ENCODE data around the gene CD40.

Gene CD40

DNA sequence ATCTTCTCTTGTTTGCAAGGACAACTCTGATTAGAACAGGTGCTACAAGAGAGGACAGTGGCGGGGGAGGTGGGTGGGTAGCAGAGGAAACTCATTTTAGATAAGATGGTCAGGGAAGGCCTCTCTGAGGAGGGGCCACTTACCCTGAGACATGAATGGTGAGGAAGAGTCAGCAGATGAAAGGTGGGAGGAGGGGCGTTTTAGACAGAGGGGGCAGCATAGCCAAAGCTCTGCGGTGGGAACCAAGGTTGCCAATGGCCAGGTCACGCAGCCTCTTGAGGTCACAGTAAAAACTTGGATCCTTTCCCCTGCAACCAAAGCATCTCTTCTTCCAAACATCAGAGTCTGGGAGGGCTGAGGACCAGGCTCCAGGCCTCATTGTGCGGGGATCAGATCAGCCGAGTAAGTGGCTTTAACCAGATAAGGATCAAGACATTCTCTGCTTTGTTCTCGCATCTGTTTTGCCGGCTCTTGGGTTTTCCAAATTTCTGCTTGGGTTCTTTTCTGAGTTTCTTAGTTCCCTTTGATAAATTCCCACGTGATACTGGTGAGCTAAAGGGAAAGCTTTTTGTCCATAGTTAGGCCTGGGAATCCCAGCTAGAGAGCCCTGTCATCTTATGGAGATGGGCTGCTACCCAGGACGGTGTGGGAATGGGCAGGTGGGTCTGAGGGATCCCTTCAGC lies 5.5 kb upstream of the CD40 start:
- TF ChIP-seq SIN3A (IDR thresholded peaks at IDR 0.05; ENCODE audit: borderline replicate concordance, insufficient read depth, low read length) (no peak), FOXP2 (optimal IDR thresholded peaks at IDR 0.05; ENCODE audit: borderline replicate concordance, extremely low read depth, extremely low read length, insufficient read depth) (no peak), REST (IDR thresholded peaks at IDR 0.05; ENCODE audit: insufficient read depth in 1 of 2, low read depth in 2 of 2, low read length in 2 of 2) (no peak), TAF1 (IDR thresholded peaks at IDR 0.05; ENCODE audit: borderline replicate concordance, insufficient read depth, low read length) (no peak), POLR2AphosphoS5 (IDR thresholded peaks at IDR 0.05; ENCODE audit: low read depth, low read length) (no peak)

DNA sequence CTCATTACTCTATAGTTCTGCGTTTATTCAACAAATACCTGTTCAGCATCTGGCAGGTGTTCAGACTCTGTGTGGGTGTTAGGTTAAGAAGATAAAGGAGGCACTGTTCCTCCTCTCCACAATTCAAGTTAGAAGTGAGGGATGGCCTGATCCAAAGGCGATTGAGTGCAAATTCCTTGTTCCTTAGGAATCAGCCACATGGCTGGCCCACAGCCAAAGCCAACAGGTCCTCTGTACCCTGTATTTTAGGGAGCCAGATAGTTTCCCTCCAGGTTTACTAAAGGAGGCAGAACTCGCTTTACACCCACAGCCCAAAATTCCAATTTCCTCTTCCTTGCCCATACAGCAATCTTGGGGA lies 5.0 kb upstream of the CD40 start:
- TF ChIP-seq REST (IDR thresholded peaks at IDR 0.05; ENCODE audit: insufficient read depth in 1 of 2, low read depth in 2 of 2, low read length in 2 of 2) (no peak), TAF1 (IDR thresholded peaks at IDR 0.05; ENCODE audit: borderline replicate concordance, insufficient read depth, low read length) (no peak), FOXP2 (optimal IDR thresholded peaks at IDR 0.05; ENCODE audit: borderline replicate concordance, extremely low read depth, extremely low read length, insufficient read depth) (no peak), SIN3A (IDR thresholded peaks at IDR 0.05; ENCODE audit: borderline replicate concordance, insufficient read depth, low read length) (no peak), POLR2AphosphoS5 (IDR thresholded peaks at IDR 0.05; ENCODE audit: low read depth, low read length) (no peak)

GRCh38 chr20:46114449-46114848 lies 3.7 kb upstream of the CD40 start:
- TF ChIP-seq POLR2AphosphoS5 (IDR thresholded peaks at IDR 0.05; ENCODE audit: low read depth, low read length) = no peak
- no peak for TF ChIP-seq SIN3A (IDR thresholded peaks at IDR 0.05; ENCODE audit: borderline replicate concordance, insufficient read depth, low read length)
- no peak for TF ChIP-seq REST (IDR thresholded peaks at IDR 0.05; ENCODE audit: insufficient read depth in 1 of 2, low read depth in 2 of 2, low read length in 2 of 2)
- no peak for TF ChIP-seq TAF1 (IDR thresholded peaks at IDR 0.05; ENCODE audit: borderline replicate concordance, insufficient read depth, low read length)
- TF ChIP-seq FOXP2 (optimal IDR thresholded peaks at IDR 0.05; ENCODE audit: borderline replicate concordance, extremely low read depth, extremely low read length, insufficient read depth) = no peak

DNA sequence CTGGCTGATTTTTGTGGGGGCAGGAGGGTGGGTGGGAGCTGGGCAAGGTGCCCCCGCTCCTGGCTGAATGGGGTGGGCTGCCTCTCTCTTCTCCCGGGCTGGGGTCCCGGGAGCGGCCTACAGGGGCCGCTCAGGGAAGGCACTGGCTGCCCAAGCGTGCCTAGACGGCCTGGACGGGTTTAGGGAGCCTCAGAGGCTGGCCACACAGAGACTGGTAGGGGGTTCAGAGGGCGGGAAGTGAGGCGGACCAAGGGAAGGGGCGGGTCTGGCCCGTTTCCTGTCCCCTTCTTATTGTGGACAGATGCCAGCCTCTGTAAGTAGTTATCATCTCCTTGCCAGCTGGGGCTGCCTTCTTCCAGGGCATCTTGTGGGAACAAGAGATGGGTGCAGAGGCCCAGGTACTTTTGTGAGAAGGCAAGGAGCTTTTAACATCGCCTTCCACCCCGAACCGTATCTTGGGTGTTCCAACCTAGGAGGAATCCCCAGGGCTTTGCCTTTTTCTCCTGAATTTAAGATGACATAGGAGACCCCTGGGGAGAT lies 437 bp downstream of the CD40 start:
- no peak for TF ChIP-seq TAF1 (IDR thresholded peaks at IDR 0.05; ENCODE audit: borderline replicate concordance, insufficient read depth, low read length)
- TF ChIP-seq SIN3A (IDR thresholded peaks at IDR 0.05; ENCODE audit: borderline replicate concordance, insufficient read depth, low read length) = no peak
- TF ChIP-seq FOXP2 (optimal IDR thresholded peaks at IDR 0.05; ENCODE audit: borderline replicate concordance, extremely low read depth, extremely low read length, insufficient read depth) = no peak
- no peak for TF ChIP-seq POLR2AphosphoS5 (IDR thresholded peaks at IDR 0.05; ENCODE audit: low read depth, low read length)
- TF ChIP-seq REST (IDR thresholded peaks at IDR 0.05; ENCODE audit: insufficient read depth in 1 of 2, low read depth in 2 of 2, low read length in 2 of 2) = no peak
